8988T (cell line): Measurements from ENCODE around the gene DIPK1A.

Experiments used
- DNase-seq: peaks from one replicate; pipeline ENCODE4 v3.0.0; 2011

Gene DIPK1A

GRCh38 chr1:92870591-92870990 lies 90.7 kb downstream of the DIPK1A start:
- DNase-seq = no peak

GRCh38 chr1:92864131-92864530 lies 97.1 kb downstream of the DIPK1A start:
- no peak for DNase-seq

- DNase-seq = no peak
These were observed 98.7 kb downstream of the DIPK1A start for GRCh38 chr1:92862605-92863004.

GRCh38 chr1:92859400-92860039 lies 101.7 kb downstream of the DIPK1A start:
- no peak for DNase-seq

DNA sequence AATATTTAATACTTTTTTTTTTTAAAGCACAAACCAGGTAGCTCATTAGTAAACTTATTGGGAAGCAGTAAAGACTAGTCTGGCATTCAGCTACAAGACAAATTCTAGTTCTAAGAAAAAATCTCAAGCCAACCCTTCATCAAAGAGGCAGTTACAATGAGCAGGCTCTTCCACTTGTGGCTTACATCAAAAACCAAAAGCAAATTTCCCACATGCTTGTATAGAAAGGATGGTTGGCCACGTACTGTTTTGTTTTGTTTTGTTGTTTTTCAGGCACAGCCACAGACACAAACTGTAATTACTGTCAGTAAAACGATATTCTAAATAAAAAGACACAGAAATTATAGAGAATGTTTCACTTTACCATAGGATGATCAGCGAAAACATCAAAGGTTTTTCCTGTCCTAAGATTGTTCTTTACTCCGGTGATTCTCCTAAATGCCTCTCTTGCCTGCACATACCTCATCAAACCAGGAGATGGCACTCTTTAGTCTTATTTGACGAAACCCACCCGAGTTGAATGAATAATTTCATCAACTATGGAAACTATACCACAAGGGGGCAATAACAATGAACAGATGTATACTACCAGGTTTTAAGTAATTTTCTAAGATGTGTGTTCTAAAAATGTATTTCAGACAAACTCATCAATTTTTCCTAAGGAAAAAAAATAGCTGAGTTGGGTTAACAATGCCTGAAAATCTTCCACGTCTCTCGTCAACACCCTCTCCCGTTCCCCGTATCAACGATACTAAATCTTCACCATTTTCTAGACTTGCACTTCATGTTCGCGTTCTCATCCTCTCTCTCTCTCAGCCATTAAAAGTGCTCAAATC lies 102.5 kb downstream of the DIPK1A start:
- DNase-seq = no peak

- no peak for DNase-seq
These were observed 103.4 kb downstream of the DIPK1A start for GRCh38 chr1:92857817-92858216.

- no peak for DNase-seq
These were observed 106.0 kb downstream of the DIPK1A start for GRCh38 chr1:92855236-92855635.

DNA sequence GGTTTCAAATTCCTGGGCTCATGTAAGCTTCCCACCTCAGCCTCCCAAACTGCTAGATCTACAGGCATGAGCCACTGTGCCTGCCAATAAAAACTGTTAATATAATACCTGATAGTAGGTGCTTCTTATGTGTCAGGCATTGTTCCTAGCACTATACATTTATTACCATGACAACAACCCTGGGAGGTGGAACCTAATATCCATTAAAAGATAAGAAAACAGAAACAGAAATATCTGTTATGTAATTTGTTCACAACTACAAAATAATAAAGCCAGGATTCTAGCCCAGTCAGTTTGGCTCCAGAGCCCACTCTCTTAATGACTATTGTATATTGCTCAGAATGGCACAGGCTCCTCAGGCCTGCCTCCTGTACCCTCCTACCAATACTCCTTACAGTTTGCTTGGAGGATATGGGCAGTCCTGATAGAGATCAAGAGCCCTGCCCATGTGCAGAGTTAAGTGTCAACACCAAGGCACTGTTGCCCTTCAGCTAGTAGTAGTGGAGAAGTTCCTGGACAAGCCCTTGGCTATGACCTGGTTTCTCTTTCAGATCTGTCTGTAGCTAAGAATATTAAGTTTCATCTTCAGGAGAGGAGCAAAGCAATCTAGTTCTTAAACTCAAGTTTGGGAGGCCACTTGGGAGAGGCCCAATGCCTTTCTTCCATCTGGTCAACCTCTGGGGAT lies 107.0 kb downstream of the DIPK1A start:
- DNase-seq = no peak

DNA sequence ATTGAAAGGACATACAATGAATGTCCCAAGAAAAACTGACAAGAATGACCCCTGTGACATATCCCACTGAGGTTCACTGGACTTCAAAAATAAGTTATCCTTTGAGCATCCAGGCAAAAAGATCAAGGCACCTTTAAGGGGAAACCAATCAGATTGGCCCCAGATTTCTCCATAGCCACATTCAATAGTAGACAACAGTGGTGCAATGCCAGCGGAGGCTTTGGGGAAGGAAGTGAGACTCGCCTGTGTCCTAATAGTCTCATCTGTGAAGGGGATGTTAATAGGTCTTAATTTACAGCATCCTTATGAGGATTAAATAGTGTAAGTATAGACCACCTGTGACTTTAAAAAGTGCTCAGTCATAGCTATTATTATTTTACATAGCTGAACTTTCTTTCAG lies 108.0 kb downstream of the DIPK1A start:
- no peak for DNase-seq

- no peak for DNase-seq
These were observed 109.5 kb downstream of the DIPK1A start for GRCh38 chr1:92851729-92852128.

- DNase-seq = no peak
These were observed 111.2 kb downstream of the DIPK1A start for GRCh38 chr1:92850019-92850418.

GRCh38 chr1:92848201-92848600 lies 113.1 kb downstream of the DIPK1A start:
- DNase-seq = no peak

DNA sequence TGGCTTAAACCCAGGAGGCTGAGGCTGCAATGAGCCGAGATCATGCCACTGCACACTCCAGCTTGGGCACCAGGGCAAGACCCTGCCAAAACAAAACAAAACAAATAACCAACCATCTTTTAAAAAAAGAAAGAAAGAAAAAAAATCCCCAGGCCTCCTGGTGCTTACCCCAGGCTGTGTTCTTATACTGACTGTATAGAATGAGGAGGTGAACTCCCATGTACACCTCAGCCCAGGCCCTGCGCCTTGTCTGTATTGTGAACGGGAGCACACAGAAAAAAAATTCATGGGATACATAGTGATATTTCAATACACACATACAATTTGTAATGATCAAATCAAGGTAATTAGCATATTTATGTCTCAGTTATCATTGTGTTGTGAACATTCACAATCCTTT lies 115.4 kb downstream of the DIPK1A start:
- no peak for DNase-seq

- no peak for DNase-seq
These were observed 116.8 kb downstream of the DIPK1A start for GRCh38 chr1:92844439-92844838.

DNA sequence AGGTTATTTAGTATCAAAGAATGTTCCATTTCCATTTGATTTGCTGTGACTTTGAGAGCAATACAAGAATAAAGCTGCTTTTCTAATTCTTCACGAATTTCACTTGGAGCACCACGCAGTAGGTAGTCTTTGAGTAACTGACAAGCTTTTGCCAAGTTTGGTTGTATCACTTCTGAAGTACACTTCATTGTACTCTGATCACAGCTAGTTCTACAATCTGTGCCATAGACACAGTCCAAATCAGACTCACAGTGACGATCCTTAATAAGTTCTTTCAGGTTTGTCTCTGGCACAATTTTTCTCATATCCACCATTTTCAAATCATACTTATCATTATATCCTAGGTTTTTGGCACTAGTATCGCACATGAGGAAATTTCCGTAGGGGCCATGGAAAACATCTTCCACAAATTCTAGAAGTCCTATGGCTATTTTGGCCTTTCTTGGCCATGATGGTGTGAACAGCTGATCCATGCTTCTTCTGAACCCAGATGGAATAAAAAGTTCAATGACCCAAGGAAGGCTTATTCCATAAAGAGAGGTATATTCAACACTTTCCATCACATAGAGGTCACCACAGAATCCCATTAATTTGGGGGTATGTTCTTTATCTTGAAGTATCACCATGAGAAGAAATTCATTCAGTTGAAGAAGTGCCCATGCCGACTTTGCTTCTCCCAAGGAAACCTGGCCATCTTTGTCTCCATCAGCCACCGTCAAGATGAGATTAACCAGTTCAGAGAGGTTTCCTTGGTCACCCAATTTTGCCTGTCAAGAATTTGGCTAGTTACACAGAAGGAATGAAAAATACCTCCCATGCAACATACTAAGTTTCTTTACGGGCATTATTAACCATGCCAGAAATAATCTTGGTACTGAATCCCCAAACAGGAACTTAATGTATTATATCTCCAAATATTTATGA lies 117.6 kb downstream of the DIPK1A start:
- no peak for DNase-seq

DNA sequence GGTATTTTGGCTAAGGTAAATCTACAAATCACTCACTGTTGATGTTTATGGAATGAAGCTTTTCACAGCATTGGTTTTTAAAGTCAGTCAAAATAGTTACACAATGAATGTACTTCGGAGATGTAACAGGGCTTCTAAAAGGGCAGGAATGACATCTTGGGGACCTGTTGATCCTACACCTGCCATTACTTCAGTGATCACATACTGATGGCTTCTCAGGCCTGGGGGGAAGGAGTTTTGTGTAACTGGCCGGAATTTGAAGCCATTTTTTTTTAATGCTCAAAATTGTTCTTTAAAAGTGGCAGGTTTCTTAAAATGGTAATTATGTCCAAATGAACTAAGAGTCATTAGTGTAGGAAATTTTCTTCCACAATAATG lies 118.2 kb downstream of the DIPK1A start:
- no peak for DNase-seq

DNA sequence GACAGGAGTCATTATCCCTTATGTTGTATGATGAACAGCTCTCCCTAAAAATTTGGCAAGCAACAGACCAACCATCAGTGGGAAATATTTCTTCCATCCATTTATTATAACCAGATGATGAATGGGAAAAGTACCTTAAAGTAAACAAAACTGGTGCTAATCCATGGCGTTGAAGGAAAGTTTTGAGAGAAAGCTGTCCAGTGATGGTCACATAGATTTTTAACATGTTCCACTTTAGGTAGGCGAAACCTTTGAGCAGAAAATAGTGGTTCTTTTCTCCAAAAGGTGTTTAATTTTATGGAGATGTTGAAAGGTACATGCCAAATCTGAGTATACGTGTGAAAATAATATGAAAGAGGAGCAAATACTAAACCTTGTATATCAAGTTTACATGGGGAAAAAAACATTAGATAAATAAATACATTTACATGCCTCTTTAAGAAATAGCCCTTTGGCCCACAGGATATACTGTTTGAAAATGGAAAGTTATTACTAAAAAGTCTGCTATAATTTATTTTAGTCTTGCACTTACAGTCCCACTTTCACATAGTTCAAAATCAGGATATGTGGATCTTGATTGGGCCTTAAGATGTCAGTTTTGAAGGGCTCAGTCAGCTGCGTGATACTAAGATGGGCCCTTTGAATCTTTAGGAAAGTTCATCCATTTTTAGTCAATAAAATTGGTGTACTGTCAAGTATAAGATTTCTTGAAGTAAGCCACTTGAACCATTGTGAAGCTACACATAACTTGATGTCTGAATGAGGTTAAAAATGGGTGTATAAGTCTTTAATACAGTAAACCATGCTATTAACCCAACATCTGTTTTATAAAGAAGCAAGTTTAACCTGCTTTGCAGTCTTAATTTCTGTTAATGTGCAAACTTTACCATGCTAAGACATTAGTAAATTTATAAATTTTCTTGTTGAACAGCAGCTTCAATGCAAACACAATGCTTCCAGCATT lies 118.9 kb downstream of the DIPK1A start:
- DNase-seq = no peak

- DNase-seq = no peak
These were observed 120.7 kb downstream of the DIPK1A start for GRCh38 chr1:92840600-92840999.

DNA sequence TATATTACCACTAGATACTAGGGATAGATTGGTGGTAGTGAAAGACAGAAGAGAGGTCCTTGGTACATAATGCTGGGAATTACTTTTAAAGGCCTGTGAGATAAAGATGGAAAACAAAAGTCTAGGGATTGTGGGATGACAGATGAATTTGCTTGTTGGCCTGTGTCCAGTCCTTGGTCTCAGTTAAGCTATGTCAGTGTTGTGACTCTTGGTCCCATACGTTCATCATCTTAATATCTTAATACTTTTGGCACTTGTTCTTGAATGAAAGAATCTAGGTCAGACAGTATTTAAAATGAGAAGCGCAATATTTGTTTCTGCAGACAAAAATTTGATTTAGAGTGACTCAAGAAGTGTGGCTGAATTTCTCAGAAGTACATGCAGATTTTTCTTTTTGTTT lies 121.8 kb downstream of the DIPK1A start:
- DNase-seq = no peak

DNA sequence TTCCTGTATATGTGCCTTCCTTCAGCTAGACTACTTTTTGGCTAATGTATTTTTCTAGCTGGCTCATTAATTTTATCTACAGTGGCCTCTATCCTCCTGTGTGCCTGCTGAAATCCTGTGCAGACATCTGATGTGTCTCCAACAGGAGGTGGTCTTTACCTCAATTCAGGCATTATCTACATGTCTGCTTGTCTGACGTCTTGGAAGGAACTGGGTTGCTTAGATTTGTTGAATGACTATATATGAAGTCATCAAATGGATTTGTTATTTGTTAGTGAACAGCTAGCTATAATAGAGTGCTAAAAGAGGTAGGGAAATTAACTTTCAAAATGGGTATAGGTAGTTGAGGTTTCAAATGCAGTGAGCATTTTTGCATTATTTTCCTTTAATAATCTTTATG lies 122.7 kb downstream of the DIPK1A start:
- no peak for DNase-seq

DNA sequence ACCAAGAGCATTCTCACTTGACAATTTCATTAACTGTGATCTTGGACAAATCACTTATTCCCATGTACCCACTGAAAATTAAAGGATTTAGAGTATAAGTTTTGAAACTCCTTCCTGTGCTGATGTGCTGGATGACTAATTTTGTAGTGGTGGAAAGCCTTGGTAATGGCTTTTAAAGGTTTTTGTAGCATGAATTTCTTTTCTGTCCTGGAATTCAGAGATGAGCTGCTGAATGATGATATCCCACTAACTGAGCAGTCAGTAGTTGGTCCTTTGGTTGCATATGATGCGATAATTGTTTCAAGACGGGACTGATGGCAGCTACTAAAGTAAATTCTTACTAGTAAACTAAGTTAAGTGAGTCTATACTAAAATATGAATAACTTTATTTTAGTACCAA lies 124.2 kb downstream of the DIPK1A start:
- DNase-seq = no peak

GRCh38 chr1:92834617-92835016 lies 126.6 kb downstream of the DIPK1A start:
- no peak for DNase-seq
